H9 (cell line): ENCODE results near the gene DIAPH2. TPM values are rescaled to one million over a fixed set of nuclear protein-coding genes. Genes with fewer than 3 reads are reported as not detected.

ENCODE experiments used
- DNase-seq: peaks from one replicate; pipeline ENCODE4 v3.0.0-alpha.2; 2017
- H2AFZ ChIP-seq: one replicate; pipeline ENCODE4 v1.6.1; 2013; ENCODE audit warnings: mild to moderate bottlenecking, low read length, control low read depth, moderate library complexity
- H2AK5ac ChIP-seq: 2 replicates; pipeline ENCODE4 v1.6.1; 2013; ENCODE audit warnings: low read length, control low read depth, mixed read lengths; ENCODE audit not compliant: insufficient read length
- H2BK120ac ChIP-seq: one replicate; pipeline ENCODE4 v1.6.1; 2013; ENCODE audit warnings: low read depth, mild to moderate bottlenecking, low read length, control low read depth, inconsistent platforms; ENCODE audit not compliant: poor library complexity, severe bottlenecking
- H2BK12ac ChIP-seq: 2 replicates; pipeline ENCODE4 v1.6.1; 2013; ENCODE audit warnings: low read length, control low read depth, mixed read lengths, low read depth; ENCODE audit not compliant: insufficient read length
- H2BK15ac ChIP-seq: 2 replicates; pipeline ENCODE4 v1.6.1; 2013; ENCODE audit warnings: low read depth, low read length, control low read depth
- H2BK20ac ChIP-seq: one replicate; pipeline ENCODE4 v1.6.1; 2013; ENCODE audit warnings: low read depth, mild to moderate bottlenecking, low read length, control low read depth, inconsistent platforms; ENCODE audit not compliant: poor library complexity, severe bottlenecking
- H2BK5ac ChIP-seq: 2 replicates; pipeline ENCODE4 v1.6.1; 2013; ENCODE audit warnings: low read length, control low read depth, mixed read lengths; ENCODE audit not compliant: insufficient read length
- H3K14ac ChIP-seq: 2 replicates; pipeline ENCODE4 v1.6.1; 2013; ENCODE audit warnings: low read length, control low read depth; ENCODE audit not compliant: insufficient read depth
- H3K18ac ChIP-seq: 2 replicates; pipeline ENCODE4 v1.6.1; 2013; ENCODE audit warnings: low read depth, mild to moderate bottlenecking, mixed read lengths, low read length, control low read depth; ENCODE audit not compliant: insufficient read length
- H3K23ac ChIP-seq: 2 replicates; pipeline ENCODE4 v1.6.1; 2013; ENCODE audit warnings: low read length, control low read depth, mixed read lengths, low read depth; ENCODE audit not compliant: insufficient read length
- H3K23me2 ChIP-seq: 2 replicates; pipeline ENCODE4 v1.6.1; 2013; ENCODE audit warnings: low read depth, mild to moderate bottlenecking, mixed read lengths, low read length, control low read depth; ENCODE audit not compliant: insufficient read length, poor library complexity, severe bottlenecking
- H3K27ac ChIP-seq: 2 replicates; pipeline ENCODE4 v1.5.1; 2013; ENCODE audit warnings: low read length, control low read depth, mixed read lengths, low read depth; ENCODE audit not compliant: insufficient read length
- H3K27me3 ChIP-seq: 2 replicates; pipeline ENCODE4 v1.6.1; 2013; ENCODE audit warnings: low read length, control low read depth, inconsistent platforms; ENCODE audit not compliant: insufficient read depth
- H3K4ac ChIP-seq: 2 replicates; pipeline ENCODE4 v1.6.1; 2013; ENCODE audit warnings: low read depth, mild to moderate bottlenecking, control low read depth, inconsistent platforms, low read length, moderate library complexity
- H3K4me1 ChIP-seq: 2 replicates; pipeline ENCODE4 v1.6.1; 2013; ENCODE audit warnings: low read length, control low read depth, inconsistent platforms; ENCODE audit not compliant: insufficient read depth
- H3K4me2 ChIP-seq: 2 replicates; pipeline ENCODE4 v1.6.1; 2013; ENCODE audit warnings: low read length, control low read depth, mixed read lengths; ENCODE audit not compliant: insufficient read length, insufficient read depth
- H3K56ac ChIP-seq: 2 replicates; pipeline ENCODE4 v1.6.1; 2013; ENCODE audit warnings: low read depth, mild to moderate bottlenecking, mixed read lengths, low read length, control low read depth; ENCODE audit not compliant: insufficient read length
- H3K79me1 ChIP-seq: 2 replicates; pipeline ENCODE4 v1.6.1; 2013; ENCODE audit warnings: low read depth, mild to moderate bottlenecking, moderate library complexity, low read length, control low read depth, inconsistent platforms; ENCODE audit not compliant: insufficient read depth, poor library complexity, severe bottlenecking
- H3K79me2 ChIP-seq: 2 replicates; pipeline ENCODE4 v1.6.1; 2013; ENCODE audit warnings: low read length, control low read depth, inconsistent platforms; ENCODE audit not compliant: insufficient read depth
- H3K9ac ChIP-seq: 2 replicates; pipeline ENCODE4 v1.6.1; 2013; ENCODE audit warnings: low read length, control low read depth, mixed read lengths; ENCODE audit not compliant: insufficient read length; ENCODE audit errors: extremely low read depth
- H3K9me3 ChIP-seq: one replicate; pipeline ENCODE4 v1.6.1; 2013; ENCODE audit warnings: low read depth, low read length, inconsistent platforms; ENCODE audit not compliant: control insufficient read depth
- H3T11ph ChIP-seq: one replicate; pipeline ENCODE4 v1.6.1; 2013; ENCODE audit warnings: mild to moderate bottlenecking, low read length, control low read depth, inconsistent platforms
- H4K20me1 ChIP-seq: one replicate; pipeline ENCODE4 v1.6.1; 2013; ENCODE audit not compliant: control insufficient read depth, insufficient read length, insufficient read depth
- H4K5ac ChIP-seq: 2 replicates; pipeline ENCODE4 v1.6.1; 2013; ENCODE audit warnings: low read depth, mild to moderate bottlenecking, mixed read lengths, low read length, control low read depth; ENCODE audit not compliant: insufficient read length
- H4K8ac ChIP-seq: replicated peaks from 2 replicates; pipeline ENCODE4 v1.6.1; 2013; ENCODE audit warnings: low read length, control low read depth, mixed read lengths, low read depth; ENCODE audit not compliant: insufficient read length
- H4K91ac ChIP-seq: 2 replicates; pipeline ENCODE4 v1.6.1; 2013; ENCODE audit warnings: low read depth, mild to moderate bottlenecking, moderate library complexity, mixed read lengths, low read length, control low read depth; ENCODE audit not compliant: insufficient read length
- H3K27ac Mint-ChIP-seq, 3 experiments: 2 replicates in 2 of 3; 3 replicates in 1 of 3; pipeline ENCODE4 v1.8.0; 2020 to 2021; ENCODE audit warnings: mixed read lengths in 3 of 3, mild to moderate bottlenecking in 1 of 3, moderate library complexity in 1 of 3
- H3K27me3 Mint-ChIP-seq: 2 replicates; pipeline ENCODE4 v1.8.0; 2021; ENCODE audit warnings: low read depth, mild to moderate bottlenecking, moderate library complexity, mixed read lengths
- H3K36me3 Mint-ChIP-seq, 3 experiments: 2 replicates in 2 of 3; 3 replicates in 1 of 3; pipeline ENCODE4 v1.8.0; 2020 to 2021; ENCODE audit warnings: low read depth in 3 of 3, mixed read lengths in 3 of 3; ENCODE audit not compliant: insufficient read depth in 1 of 3
- H3K4me1 Mint-ChIP-seq, 2 experiments: 2 replicates each; pipeline ENCODE4 v1.8.0; 2020; ENCODE audit warnings: mixed read lengths in 2 of 2
- H3K4me3 Mint-ChIP-seq, 2 experiments: 2 replicates in 1 of 2; 3 replicates in 1 of 2; pipeline ENCODE4 v1.8.0; 2020 to 2021; ENCODE audit warnings: mild to moderate bottlenecking in 2 of 2, mixed read lengths in 2 of 2, moderate library complexity in 1 of 2
- H3K9me3 Mint-ChIP-seq, 2 experiments: 2 replicates in 1 of 2; 3 replicates in 1 of 2; pipeline ENCODE4 v1.8.0; 2020; ENCODE audit warnings: mild to moderate bottlenecking in 2 of 2, mixed read lengths in 2 of 2, moderate library complexity in 1 of 2
- CTCF ChIP-seq: fragments of 200-600 bp; sonication (generic); conservative IDR thresholded peaks from 3 replicates; pipeline ENCODE4 v1.8.0; 2021; ENCODE audit warnings: antibody characterized with exemption, mild to moderate bottlenecking
- WGBS: extraction: QIAGEN DNeasy Blood & Tissue Kit; methylation state at CpG from one replicate; pipeline ENCODE4 v1.1.7; 2013; ENCODE audit warnings: missing lambda C conversion rate, low lambda C conversion rate, mixed read lengths; ENCODE audit not compliant: insufficient read length; ENCODE audit errors: extremely low coverage; 5-methylcytosine and 5-hydroxymethylcytosine counted together
- total RNA-seq: library from RNA; stranded (reverse); gene quantifications from 2 replicates; pipeline ENCODE4 v1.2.1, GENCODE V29; 2021

The DIAPH2 gene
- total RNA-seq, 1 experiment from 2014 or later = 45.4 TPM

DNA sequence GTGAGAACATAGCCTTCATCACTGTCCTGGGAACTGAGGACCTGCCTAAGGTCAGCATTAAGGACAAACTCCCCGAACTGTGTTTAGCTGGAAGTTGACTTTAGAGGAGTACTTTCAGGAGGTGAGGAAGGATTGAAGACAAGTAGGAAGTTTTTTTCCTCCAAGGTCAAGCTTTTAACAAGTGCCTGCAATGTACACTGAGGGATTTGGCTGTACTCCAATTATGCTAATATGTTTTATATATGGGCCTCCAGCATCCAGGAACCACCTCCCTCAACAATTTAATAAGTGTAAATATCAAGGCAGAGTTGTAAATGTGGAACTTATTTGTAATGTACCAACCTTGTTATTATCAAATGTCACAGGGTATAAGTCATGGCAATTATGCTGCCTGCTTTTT, 925.3 kb downstream of the DIAPH2 start:
- Histone ChIP-seq H2AK5ac (no peak overlapping the region), H3K18ac (no peak overlapping the region), H2BK12ac (no peak overlapping the region), H3K27me3 (no peaks in the 10 kb centered on the region), H4K5ac (no peak overlapping the region), H3K27ac (no peak overlapping the region), H3K79me2 (no peaks in the 10 kb centered on the region), H3T11ph (no peak overlapping the region), H4K8ac (no peak overlapping the region), H4K91ac (no peak overlapping the region), H2BK120ac (no peak overlapping the region), H3K14ac (no peak overlapping the region), H3K4ac (no peak overlapping the region), H2BK15ac (no peak overlapping the region), H3K79me1 (no peaks in the 10 kb centered on the region), H3K23ac (no peak overlapping the region), H3K9me3 (no peaks in the 10 kb centered on the region), H2BK5ac (no peak overlapping the region), H3K56ac (no peak overlapping the region), H3K9ac (no peak overlapping the region), H3K4me1 (no peaks in the 10 kb centered on the region), H2AFZ (no peak overlapping the region), H2BK20ac (no peak overlapping the region), H3K4me2 (no peak overlapping the region), H4K20me1 (no peaks in the 10 kb centered on the region), H3K23me2 (no peaks in the 10 kb centered on the region)
- TF ChIP-seq CTCF = no peak
- no peak for DNase-seq
- Mint-ChIP-seq H3K4me3 (no peak overlapping the region), H3K27me3 (no peaks in the 10 kb centered on the region; the same call in 1 of the 2 replicates), H3K27ac (no peak overlapping the region), H3K9me3 (no peaks in the 10 kb centered on the region), H3K36me3 (no peaks in the 10 kb centered on the region; a peak in 1 of 7 replicates), H3K4me1 (peaks cover under 1 to 2% of the 10 kb centered on the region in 2 experiments; a peak in 3 of 4 replicates)
- no CpG with 5 or more reads among the region's 1 CpG for WGBS
